GM12872 (cell line): ENCODE measurements around the gene SMIM24.

ENCODE experiments used
- TF ChIP-seq, protein P1 (sequence below): IDR thresholded peaks from 3 replicates; pipeline ENCODE4 v1.5.1; 2011; ENCODE audit warnings: low read depth, mild to moderate bottlenecking, low read length, moderate library complexity; ENCODE audit not compliant: insufficient read depth

Gene SMIM24

DNA sequence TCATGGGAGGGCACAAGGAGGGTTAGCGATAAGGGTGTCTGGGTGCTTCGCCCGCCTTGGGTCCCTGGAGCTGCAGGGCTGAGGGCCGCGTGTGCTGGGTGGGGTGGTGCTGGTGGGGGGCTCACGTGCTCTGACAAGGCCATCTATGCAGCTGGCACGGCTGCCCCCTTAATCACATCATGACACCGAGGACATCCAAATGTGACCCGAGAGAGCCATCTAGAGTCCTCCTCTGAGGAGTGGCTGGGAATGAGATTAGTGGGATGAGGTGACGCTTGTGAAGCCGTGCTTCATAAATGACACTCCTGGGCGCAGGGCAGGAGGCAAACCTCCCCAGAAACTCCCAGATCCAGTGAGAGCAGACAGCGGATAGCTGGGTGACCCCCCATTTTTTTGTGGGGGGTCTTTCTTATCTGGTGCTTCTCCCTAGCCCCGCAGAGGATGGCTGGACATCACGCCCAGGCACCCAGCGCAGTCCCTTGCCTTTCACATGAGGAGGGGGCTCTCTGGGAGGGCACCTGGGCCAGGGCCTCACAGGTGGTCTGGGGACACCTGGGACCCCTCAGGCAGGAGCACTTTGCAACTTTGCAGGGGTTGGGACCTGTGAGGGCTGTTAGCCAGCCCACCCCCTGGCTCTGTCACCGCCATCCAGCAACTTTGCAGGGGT, 32.4 kb upstream of the SMIM24 start:
- TF ChIP-seq, protein P1, sequence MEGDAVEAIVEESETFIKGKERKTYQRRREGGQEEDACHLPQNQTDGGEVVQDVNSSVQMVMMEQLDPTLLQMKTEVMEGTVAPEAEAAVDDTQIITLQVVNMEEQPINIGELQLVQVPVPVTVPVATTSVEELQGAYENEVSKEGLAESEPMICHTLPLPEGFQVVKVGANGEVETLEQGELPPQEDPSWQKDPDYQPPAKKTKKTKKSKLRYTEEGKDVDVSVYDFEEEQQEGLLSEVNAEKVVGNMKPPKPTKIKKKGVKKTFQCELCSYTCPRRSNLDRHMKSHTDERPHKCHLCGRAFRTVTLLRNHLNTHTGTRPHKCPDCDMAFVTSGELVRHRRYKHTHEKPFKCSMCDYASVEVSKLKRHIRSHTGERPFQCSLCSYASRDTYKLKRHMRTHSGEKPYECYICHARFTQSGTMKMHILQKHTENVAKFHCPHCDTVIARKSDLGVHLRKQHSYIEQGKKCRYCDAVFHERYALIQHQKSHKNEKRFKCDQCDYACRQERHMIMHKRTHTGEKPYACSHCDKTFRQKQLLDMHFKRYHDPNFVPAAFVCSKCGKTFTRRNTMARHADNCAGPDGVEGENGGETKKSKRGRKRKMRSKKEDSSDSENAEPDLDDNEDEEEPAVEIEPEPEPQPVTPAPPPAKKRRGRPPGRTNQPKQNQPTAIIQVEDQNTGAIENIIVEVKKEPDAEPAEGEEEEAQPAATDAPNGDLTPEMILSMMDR: no peak

DNA sequence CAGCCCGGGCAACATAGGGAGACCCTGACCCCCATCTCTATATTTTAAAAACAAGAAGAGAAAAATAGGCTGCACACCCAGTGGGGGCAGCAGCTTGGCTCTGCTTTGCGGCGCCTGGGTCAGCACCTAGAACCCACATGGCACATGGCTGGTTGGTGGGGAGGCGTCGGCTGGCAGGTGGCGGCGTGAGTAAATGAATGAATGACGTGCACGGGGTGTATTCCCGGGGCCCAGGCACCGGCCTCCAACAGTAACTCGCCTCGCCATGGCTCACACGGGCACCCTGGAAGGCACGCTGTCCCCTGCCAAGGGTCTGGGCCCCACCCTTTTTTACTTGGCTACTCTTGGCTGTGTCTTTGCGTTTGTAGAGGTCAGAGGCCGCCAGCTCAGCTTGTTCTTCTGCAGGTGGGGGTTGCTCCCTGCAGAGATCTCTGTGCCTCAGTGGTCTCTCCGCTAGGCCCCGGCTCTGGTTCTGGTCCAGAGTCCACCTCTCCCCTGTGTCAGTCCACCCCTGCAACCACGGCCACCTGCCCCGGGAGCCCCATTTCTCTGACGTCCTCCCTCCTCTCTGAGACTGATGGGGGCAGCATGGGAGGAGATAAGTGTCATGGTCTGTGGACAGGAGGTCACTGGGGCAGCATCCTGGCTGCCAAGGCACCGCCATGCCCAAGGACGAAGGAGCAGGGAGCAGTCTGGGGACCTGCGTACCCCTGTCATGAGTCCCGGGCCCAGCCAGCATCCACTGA, 31.4 kb upstream of the SMIM24 start:
- TF ChIP-seq, protein P1: no peak

DNA sequence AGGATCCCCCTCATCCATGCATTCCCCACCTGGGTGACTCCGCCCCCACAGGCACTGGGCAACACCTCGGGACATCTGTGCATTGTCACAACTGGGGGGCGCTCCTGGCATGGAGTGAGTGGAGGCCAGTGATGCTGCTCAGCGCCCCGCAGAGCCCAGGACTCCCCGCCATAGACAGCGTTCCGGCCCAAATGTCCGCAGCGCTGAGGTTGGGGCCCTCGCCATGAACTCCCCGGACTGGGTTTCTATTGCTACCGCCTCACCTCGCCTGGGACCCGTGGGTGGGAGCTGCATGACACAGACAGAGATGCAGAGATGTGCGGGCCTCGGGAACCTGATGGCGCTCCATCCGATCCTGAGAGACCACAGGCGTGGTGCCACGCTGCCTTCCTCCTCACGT, 30.4 kb upstream of the SMIM24 start:
- TF ChIP-seq, protein P1: no peak

DNA sequence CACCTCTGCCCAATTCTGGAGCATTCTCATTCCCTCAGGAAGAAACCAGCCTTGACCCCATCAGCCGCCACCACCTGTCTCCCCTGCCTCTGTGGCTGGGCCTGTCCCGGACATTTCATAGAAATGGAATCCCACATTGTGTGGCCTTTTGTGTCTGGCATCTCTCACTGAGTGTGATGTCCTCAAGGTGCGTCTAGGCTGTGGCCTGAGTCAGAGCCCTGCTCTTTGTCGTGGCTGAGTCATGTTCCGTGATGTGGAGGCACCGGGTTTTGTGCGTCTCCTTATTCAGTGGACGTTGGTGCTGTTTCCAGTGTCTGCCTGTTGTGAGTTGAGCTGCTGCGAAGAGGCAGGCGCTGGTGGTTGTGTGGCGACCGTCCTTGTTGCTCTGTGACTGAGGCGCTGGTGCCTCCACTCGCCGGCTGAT, 29.3 kb upstream of the SMIM24 start:
- TF ChIP-seq, protein P1: no peak

DNA sequence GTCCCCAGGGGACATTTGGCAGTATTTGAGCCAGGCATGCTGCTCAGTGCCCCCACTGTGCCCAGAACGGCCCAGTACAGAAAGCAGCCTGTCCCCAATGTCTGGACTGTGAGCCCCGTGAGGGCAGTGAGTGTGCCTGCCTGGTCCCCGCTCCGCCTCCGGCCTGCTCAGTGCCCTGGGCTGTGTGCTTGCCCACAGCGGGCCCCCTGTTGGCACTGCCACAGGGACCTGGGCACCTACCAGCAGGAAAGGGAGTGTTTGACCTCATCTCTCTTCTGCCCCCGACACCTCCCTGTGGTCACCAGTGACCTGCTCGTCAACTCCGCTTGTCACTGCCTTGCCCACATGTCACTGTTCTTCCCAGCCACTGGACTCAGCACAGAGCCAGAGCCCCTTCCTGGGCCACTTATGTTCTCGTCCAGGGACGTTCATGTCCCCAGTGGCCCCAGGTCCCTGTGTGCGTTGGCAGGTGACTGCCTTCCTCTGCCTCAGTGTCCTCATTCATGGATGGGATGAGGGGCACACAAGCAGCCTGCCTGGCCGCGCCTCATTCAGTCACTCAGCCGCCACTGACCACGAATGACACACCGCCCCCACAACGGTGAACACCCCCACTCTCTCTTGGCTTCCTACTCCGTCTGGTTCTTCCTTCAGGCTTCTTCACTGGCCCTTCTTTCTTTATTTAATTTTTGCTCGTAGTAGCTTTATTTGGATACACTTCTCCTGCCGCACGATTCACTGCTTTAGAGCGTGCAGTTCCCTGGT, 28.6 kb upstream of the SMIM24 start:
- TF ChIP-seq, protein P1: no peak

DNA sequence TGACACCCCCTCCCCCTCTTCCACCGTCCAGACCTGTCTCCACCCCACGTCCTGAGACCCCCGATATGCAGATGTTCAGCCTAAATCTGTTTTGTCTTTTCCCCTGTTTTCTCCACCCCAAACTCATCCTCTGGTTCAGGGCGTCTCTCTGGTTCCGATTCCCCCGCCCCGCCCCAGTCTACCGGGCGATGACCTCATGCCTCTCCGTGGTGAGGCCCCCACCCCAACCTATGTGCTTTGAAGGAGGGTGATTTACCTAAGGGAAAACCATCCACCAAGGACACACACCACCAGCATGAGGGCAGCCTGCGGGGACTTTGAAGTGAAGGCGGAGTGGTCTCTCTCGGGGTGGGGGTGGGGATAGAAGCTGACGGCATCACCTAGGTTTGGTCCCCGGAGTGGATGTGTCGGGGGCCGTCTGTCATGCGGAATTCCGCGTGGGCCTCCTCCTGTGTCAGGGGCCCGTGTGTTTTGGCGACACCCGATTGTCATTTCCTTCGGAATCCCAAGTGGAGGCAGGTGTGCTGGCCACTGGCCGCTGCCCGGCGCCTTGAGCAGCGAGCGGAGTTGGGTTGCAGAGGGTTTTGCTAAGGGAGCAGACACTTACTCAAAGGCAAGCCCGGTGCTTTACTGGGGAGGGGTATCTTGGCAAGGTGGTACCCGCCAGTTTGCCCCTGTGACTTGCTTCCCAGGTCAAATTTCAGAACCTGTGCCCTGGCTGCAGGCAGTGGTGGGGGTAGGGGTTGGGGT, 27.2 kb upstream of the SMIM24 start:
- TF ChIP-seq, protein P1: no peak
